HepG2 (cell line): Measurements from ENCODE around the gene PSMB4. TPM values are rescaled to one million over a fixed set of nuclear protein-coding genes. Genes with fewer than 3 reads are reported as not detected.

ENCODE experiments used
- ATAC-seq: fragments of 200-7000 bp; cut with Tn5 transposase; 3 replicates; pipeline ENCODE4 v1.9.1; 2020; ENCODE audit warnings: mild to moderate bottlenecking, moderate library complexity
- BruUV-seq: library from RNA; stranded (reverse); fragments of 400-500 nt; replicated peaks from 2 replicates; lab custom pipeline; 2021; lab: Mats Ljungman, UMichigan
- CTCF ChIA-PET: fragments of 300-600 bp; formaldehyde crosslinking; extraction: SDS; loops from one replicate; lab custom pipeline; 2021; ENCODE audit warnings: low total read pairs, inconsistent platforms, low intra/inter-chr PET ratio; lab: Yijun Ruan, JAX
- POLR2A ChIA-PET: fragments of 350-600 bp; sonication (Branson Sonifier 250); formaldehyde crosslinking; loops from one replicate; lab custom pipeline; 2020; ENCODE audit warnings: antibody characterized with exemption, inconsistent platforms; lab: Yijun Ruan, JAX
- DNase-seq: peaks from one replicate; pipeline ENCODE4 v3.0.0-alpha.2; 2015; ENCODE audit warnings: low spot score
- FAIRE-seq: peaks from 3 replicates; lab custom pipeline; 2011; peaks lifted over from hg19 to GRCh38; lab: Jason Lieb, UNC
- H2AFZ ChIP-seq: one replicate; pipeline ENCODE4 v1.6.1; 2011; ENCODE audit warnings: low read length, inconsistent platforms
- H3K27ac ChIP-seq: fragments of 300-600 bp; 3 replicates; pipeline ENCODE4 v1.8.0; 2011; ENCODE audit warnings: mixed run types, mild to moderate bottlenecking, mixed read lengths, low read length, inconsistent platforms; ENCODE audit not compliant: insufficient read depth; ENCODE audit errors: extremely low read length
- H3K27me3 ChIP-seq, 2 experiments: fragments of 200-600 bp in 1 of 2; 2 replicates in 1 of 2; 3 replicates in 1 of 2; pipeline versions ENCODE4 v1.6.0 to v1.8.0; 2011; ENCODE audit warnings: low read length in 2 of 2, mild to moderate bottlenecking in 2 of 2, moderate library complexity in 2 of 2, inconsistent platforms in 1 of 2; ENCODE audit not compliant: insufficient read depth in 2 of 2, control insufficient read depth in 1 of 2
- H3K36me3 ChIP-seq, 2 experiments: fragments of 200-600 bp in 1 of 2; replicated peaks in 1 of 2; 2 replicates in 1 of 2; 3 replicates in 1 of 2; pipeline versions ENCODE4 v1.5.1 to v1.8.0; 2011; ENCODE audit warnings: low read length in 2 of 2, inconsistent platforms in 1 of 2; ENCODE audit not compliant: insufficient read depth in 2 of 2, control insufficient read depth in 1 of 2
- H3K4me1 ChIP-seq: 2 replicates; pipeline ENCODE4 v1.5.1; 2012; ENCODE audit warnings: low read length, inconsistent platforms; ENCODE audit not compliant: insufficient read depth
- H3K4me2 ChIP-seq: 2 replicates; pipeline ENCODE4 v1.6.0; 2011; ENCODE audit warnings: low read depth, low read length, inconsistent platforms
- H3K4me3 ChIP-seq, 3 experiments: fragments of 200-600 bp in 1 of 3; sonication (generic), shearing (Covaris generic) in 1 of 3; replicated peaks in 1 of 3; 2 replicates each; pipeline ENCODE4 v1.5.1; 2011 to 2016; ENCODE audit warnings: low read length in 3 of 3, inconsistent platforms in 2 of 3, low read depth in 2 of 3, mild to moderate bottlenecking in 2 of 3, control low read depth in 1 of 3, mixed read lengths in 1 of 3; ENCODE audit not compliant: insufficient read depth in 1 of 3
- H3K79me2 ChIP-seq: one replicate; pipeline ENCODE4 v1.6.1; 2011; ENCODE audit warnings: low read length, inconsistent platforms; ENCODE audit not compliant: insufficient read depth
- H3K9ac ChIP-seq: 2 replicates; pipeline ENCODE4 v1.6.0; 2011; ENCODE audit warnings: mild to moderate bottlenecking, low read depth, low read length, inconsistent platforms; ENCODE audit not compliant: insufficient read depth
- H3K9me3 ChIP-seq: 2 replicates; pipeline ENCODE4 v1.5.1; 2012; ENCODE audit warnings: mild to moderate bottlenecking, low read length
- H4K20me1 ChIP-seq: 2 replicates; pipeline ENCODE4 v1.6.0; 2011; ENCODE audit warnings: inconsistent platforms, mild to moderate bottlenecking, low read length, moderate library complexity; ENCODE audit not compliant: insufficient read depth
- ATF1 ChIP-seq: IDR thresholded peaks from 2 replicates; pipeline ENCODE4 v1.6.1; 2016; ENCODE audit warnings: mild to moderate bottlenecking, control low read depth
- ATF7-NPFF ChIP-seq: sonication (generic); formaldehyde crosslinking; IDR thresholded peaks from 2 replicates; pipeline ENCODE4 v1.8.1; 2023; ENCODE audit warnings: mild to moderate bottlenecking, low read depth, missing genetic modification reagents, moderate library complexity
- DBP ChIP-seq: sonication (generic); formaldehyde crosslinking; IDR thresholded peaks from 2 replicates; pipeline ENCODE4 v1.4.0; 2020; ENCODE audit warnings: missing genetic modification reagents; ENCODE audit errors: not compliant biosample characterization
- KDM1A ChIP-seq: IDR thresholded peaks from 2 replicates; pipeline ENCODE4 v1.6.1; 2016; ENCODE audit warnings: missing compliant biosample characterization
- MYC ChIP-seq: sonication (generic); formaldehyde crosslinking; IDR thresholded peaks from 2 replicates; pipeline ENCODE4 v1.9.0; 2021; ENCODE audit warnings: missing genetic modification reagents, borderline replicate concordance
- YEATS2 ChIP-seq: sonication (generic); formaldehyde crosslinking; IDR thresholded peaks from 2 replicates; pipeline ENCODE4 v1.4.0; 2020; ENCODE audit warnings: missing genetic modification reagents, borderline replicate concordance
- ZNF253 ChIP-seq: sonication (generic); formaldehyde crosslinking; IDR thresholded peaks from 2 replicates; pipeline ENCODE4 v1.8.0; 2022; ENCODE audit warnings: mild to moderate bottlenecking, missing genetic modification reagents, borderline replicate concordance
- ZNF3 ChIP-seq: IDR thresholded peaks from 2 replicates; pipeline ENCODE4 v1.7.0; 2017; ENCODE audit warnings: inconsistent platforms
- WGBS: methylation state at CpG from one replicate; pipeline ENCODE4 v1.1.6; 2017; ENCODE audit warnings: low lambda C conversion rate; 5-methylcytosine and 5-hydroxymethylcytosine counted together
- in situ Hi-C: cut with HindIII; loops from 2 replicates; pipeline ENCODE4 v1.10.0; 2017; ENCODE audit warnings: low pct_unique_long_range_greater_than_20kb; ENCODE audit not compliant: extremely low pct_ligation_motif_present
- intact Hi-C: fragments of 100-400 bp; cut with micrococcal nuclease; formaldehyde crosslinking; loops from one replicate; pipeline ENCODE4 v1.10.0; 2022; ENCODE audit not compliant: unreplicated experiment
- polyA plus RNA-seq, 8 experiments: library from polyadenylated mRNA; depleted of rRNA in 3 of 8; stranded (reverse) in 7 of 8; unstranded in 1 of 8; fragments of >200 nt; fragmentation: Illumina TruSeq in 4 of 8; extraction: Trizol in 4 of 8; gene quantifications; 2 replicates each; pipeline versions ENCODE4 v1.2.1 to v1.2.3, GENCODE V29; 2011 to 2016; ENCODE audit warnings: low read depth in 4 of 8, missing spikeins in 1 of 8, mixed read lengths in 1 of 8; ENCODE audit not compliant: insufficient read depth in 1 of 8
- total RNA-seq, 5 experiments: library from RNA; depleted of rRNA; stranded (reverse); fragments of >200 nt; fragmentation: Illumina TruSeq; extraction: Trizol; gene quantifications; 2 replicates each; pipeline ENCODE4 v1.2.3, GENCODE V29; 2016; ENCODE audit warnings: low read depth in 1 of 5
- TF ChIP-seq, protein P1 (sequence below): sonication (generic); formaldehyde crosslinking; IDR thresholded peaks from 2 replicates; pipeline ENCODE4 v1.4.0; 2020; ENCODE audit warnings: mild to moderate bottlenecking, missing genetic modification reagents
- TF ChIP-seq, protein P2 (sequence below): sonication (generic); formaldehyde crosslinking; IDR thresholded peaks from 2 replicates; pipeline ENCODE4 v1.8.1; 2022; ENCODE audit warnings: mild to moderate bottlenecking, missing genetic modification reagents
- TF ChIP-seq, protein P3 (sequence below), 2 experiments: sonication (generic) in 1 of 2; formaldehyde crosslinking in 1 of 2; IDR thresholded peaks; 2 replicates each; pipeline versions ENCODE4 v1.4.0 to v1.6.1; 2018 to 2020; ENCODE audit warnings: missing genetic modification reagents in 2 of 2, borderline replicate concordance in 1 of 2, low read depth in 1 of 2, mild to moderate bottlenecking in 1 of 2, missing biosample characterization in 1 of 2

Gene PSMB4
- total and polyA plus RNA-seq, 2 of the 13 experiments (the other 11 are each of a cell fraction or from before 2014, with no cell fraction given) = 336 to 383 TPM

DNA sequence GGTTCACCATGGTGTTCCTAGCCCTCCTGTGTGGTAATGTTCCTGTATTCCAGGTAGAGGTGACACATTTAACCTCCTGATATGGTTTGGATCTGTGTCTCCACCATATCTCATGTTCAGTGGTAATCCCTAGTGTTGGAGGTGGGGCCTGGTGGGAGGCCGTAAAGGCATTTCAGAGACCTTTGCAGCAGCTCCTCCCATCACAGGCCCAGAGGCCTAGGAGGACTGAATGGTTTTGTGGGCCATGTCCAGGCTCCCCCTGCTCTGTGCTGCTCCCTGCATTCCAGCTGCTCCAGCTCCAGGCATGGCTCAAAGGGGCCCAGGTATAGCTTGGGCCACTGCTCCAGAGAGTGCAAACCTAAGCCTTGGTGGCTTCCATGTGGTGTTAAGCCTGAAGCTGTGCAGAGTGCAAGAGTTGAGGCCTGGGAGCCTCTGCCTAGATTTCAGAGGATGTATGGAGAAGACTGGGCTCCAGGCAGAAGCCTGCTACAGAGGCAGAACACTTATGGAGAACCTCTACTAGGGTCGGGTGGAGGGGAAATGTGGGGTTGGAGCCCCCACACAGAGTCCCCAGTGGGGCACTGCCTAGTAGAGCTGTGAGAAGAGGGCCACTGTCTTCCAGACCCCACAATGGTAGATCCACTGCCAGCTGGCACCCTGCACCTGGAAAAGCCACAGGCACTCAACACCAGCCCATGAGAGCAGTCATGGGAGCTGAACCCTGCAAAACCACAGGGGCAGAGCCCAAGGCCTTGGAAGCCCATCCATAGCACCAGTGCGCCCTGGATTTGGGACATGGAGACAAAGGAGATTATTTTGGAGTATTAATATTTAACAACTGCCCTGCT is 36.8 kb upstream of the PSMB4 start:
- TF ChIP-seq YEATS2 (CRISPR knock-in tag) = no peak
- no peak for DNase-seq
- H3K9ac ChIP-seq = no peak overlapping the region
- no peak overlapping the region for H3K4me2 ChIP-seq
- peaks cover 8 to 18% of the 10 kb centered on the region in 2 experiments; a peak in 4 of 5 replicates for H3K36me3 ChIP-seq
- no peak overlapping the region for H2AFZ ChIP-seq
- H3K27me3 ChIP-seq = no peaks in the 10 kb centered on the region
- no peak overlapping the region for H3K27ac ChIP-seq
- no peaks in the 10 kb centered on the region for H3K79me2 ChIP-seq
- ATAC-seq = no peak
- H4K20me1 ChIP-seq = no peaks in the 10 kb centered on the region
- H3K4me3 ChIP-seq = no peak overlapping the region
- intact Hi-C loops (no loop called here), in situ Hi-C loops (no loop called here)
- H3K4me1 ChIP-seq = no peaks in the 10 kb centered on the region
- ChIA-PET CTCF (no interaction called here), POLR2A (no interaction called here)
- FAIRE-seq = no peak
- WGBS = 88% methylated on average over 2 of the region's 3 CpGs
- BruUV-seq = no TSS peak
- H3K9me3 ChIP-seq = peaks cover 14% of the 10 kb centered on the region

- H2AFZ ChIP-seq = no peak overlapping the region
- H3K4me1 ChIP-seq = 0 out of 2 replicates have a peak, but pooled peaks cover 1% of the 10 kb centered on the region
- POLR2A ChIA-PET = no interaction called here
- CTCF ChIA-PET = no interaction called here
- no peaks in the 10 kb centered on the region for H4K20me1 ChIP-seq
- TF ChIP-seq KDM1A (CRISPR knock-in tag) = no peak
- no peak for TF ChIP-seq ATF1 (CRISPR knock-in tag)
- no peak for TF ChIP-seq ZNF253 (CRISPR knock-in tag)
- no peak for TF ChIP-seq ZNF3 (CRISPR knock-in tag)
- TF ChIP-seq, protein P1, sequence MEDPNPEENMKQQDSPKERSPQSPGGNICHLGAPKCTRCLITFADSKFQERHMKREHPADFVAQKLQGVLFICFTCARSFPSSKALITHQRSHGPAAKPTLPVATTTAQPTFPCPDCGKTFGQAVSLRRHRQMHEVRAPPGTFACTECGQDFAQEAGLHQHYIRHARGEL (CRISPR knock-in tag) = no peak
- TF ChIP-seq DBP (CRISPR knock-in tag) = no peak
- TF ChIP-seq, protein P2, sequence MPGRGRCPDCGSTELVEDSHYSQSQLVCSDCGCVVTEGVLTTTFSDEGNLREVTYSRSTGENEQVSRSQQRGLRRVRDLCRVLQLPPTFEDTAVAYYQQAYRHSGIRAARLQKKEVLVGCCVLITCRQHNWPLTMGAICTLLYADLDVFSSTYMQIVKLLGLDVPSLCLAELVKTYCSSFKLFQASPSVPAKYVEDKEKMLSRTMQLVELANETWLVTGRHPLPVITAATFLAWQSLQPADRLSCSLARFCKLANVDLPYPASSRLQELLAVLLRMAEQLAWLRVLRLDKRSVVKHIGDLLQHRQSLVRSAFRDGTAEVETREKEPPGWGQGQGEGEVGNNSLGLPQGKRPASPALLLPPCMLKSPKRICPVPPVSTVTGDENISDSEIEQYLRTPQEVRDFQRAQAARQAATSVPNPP (CRISPR knock-in tag) = no peak
- TF ChIP-seq, protein P3, sequence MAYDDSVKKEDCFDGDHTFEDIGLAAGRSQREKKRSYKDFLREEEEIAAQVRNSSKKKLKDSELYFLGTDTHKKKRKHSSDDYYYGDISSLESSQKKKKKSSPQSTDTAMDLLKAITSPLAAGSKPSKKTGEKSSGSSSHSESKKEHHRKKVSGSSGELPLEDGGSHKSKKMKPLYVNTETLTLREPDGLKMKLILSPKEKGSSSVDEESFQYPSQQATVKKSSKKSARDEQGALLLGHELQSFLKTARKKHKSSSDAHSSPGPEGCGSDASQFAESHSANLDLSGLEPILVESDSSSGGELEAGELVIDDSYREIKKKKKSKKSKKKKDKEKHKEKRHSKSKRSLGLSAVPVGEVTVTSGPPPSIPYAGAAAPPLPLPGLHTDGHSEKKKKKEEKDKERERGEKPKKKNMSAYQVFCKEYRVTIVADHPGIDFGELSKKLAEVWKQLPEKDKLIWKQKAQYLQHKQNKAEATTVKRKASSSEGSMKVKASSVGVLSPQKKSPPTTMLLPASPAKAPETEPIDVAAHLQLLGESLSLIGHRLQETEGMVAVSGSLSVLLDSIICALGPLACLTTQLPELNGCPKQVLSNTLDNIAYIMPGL (CRISPR knock-in tag; IDR thresholded peaks at IDR 0.05; ENCODE audit: borderline replicate concordance in 1 of 2, low read depth in 1 of 2) = no peak
- no peak for TF ChIP-seq ATF7-NPFF (CRISPR knock-in tag)
- no peak for TF ChIP-seq MYC
- no peak overlapping the region for H3K27ac ChIP-seq
- H3K9me3 ChIP-seq = peaks cover 14% of the 10 kb centered on the region
- H3K79me2 ChIP-seq = no peaks in the 10 kb centered on the region
- no TSS peak for BruUV-seq
- DNase-seq (no peak), ATAC-seq (peak; percentile 30; the same call in 2 of the 3 replicates), FAIRE-seq (no peak)
- no peaks in the 10 kb centered on the region for H3K27me3 ChIP-seq
- H3K4me2 ChIP-seq = no peak overlapping the region
- in situ Hi-C loops (no loop called here), intact Hi-C loops (no loop called here)
- H3K9ac ChIP-seq = no peak overlapping the region
- 100% methylated on average over 2 of the region's 4 CpGs for WGBS
- H3K4me3 ChIP-seq = no peak overlapping the region
- H3K36me3 ChIP-seq = peaks cover 8 to 18% of the 10 kb centered on the region in 2 experiments; a peak in 4 of 5 replicates
Observed at GRCh38 chr1:151364996-151365395, 34.4 kb upstream of the PSMB4 start.
